Heart left ventricle (tissue), 13 donors: Measurements from ENCODE around the gene PGP.

Source experiments
- POLR2A ChIP-seq, 2 donors: fragments of 450-650 bp; IDR thresholded peaks; one replicate each; pipeline ENCODE4 v1.6.1; 2017; ENCODE audit warnings: antibody characterized with exemption in 2 of 2, mild to moderate bottlenecking in 2 of 2, moderate library complexity in 2 of 2
- TF ChIP-seq, protein P1 (sequence below), 12 donors: fragments of 200-600 bp; sonication (generic) in 4 of 12; IDR thresholded peaks; one replicate each; pipeline versions ENCODE4 v1.5.0 to v1.8.0; 2018 to 2022; ENCODE audit warnings: antibody characterized with exemption in 12 of 12, mild to moderate bottlenecking in 5 of 12
- donor health status: ischemic (EF 13 %, LVEDD 7.1; RV severe dilation, severe dysfunction).
- donor health status: DM: no; HTN: yes; CAD: no.
- donor health status: DM: no; HTN: no; CAD: no.
- donor health status: ischemic (EF 25% LVEDD 6.9; RV normal size, moderate dysfunction).
- donor health status: ischemic (EF 25% LVEDD 5.7; RV mildly dilated, moderate dysfunction).
- donor health status: ischemic (EF 35%, LVEDD 5.7; RV mildly dilated, moderate dysfunction).
- donor health status: nonischemic (EF 11% LVEDD 7.7; RV severe dilation, severe dysfunction).
- donor health status: DM: yes; HTN: yes; CAD: no.
- donor health status: PGD.
- donor health status: ischemic (EF 29% LVEDD 5.4; RV normal size, mild dysfunction).
- donor health status: nonischemic (EF 23%, LVEDD 6.1; RV moderate dilation, normal function).

GRCh38 chr16:2177561-2177960 is 37.1 kb downstream of the PGP start:
- TF ChIP-seq, protein P1, sequence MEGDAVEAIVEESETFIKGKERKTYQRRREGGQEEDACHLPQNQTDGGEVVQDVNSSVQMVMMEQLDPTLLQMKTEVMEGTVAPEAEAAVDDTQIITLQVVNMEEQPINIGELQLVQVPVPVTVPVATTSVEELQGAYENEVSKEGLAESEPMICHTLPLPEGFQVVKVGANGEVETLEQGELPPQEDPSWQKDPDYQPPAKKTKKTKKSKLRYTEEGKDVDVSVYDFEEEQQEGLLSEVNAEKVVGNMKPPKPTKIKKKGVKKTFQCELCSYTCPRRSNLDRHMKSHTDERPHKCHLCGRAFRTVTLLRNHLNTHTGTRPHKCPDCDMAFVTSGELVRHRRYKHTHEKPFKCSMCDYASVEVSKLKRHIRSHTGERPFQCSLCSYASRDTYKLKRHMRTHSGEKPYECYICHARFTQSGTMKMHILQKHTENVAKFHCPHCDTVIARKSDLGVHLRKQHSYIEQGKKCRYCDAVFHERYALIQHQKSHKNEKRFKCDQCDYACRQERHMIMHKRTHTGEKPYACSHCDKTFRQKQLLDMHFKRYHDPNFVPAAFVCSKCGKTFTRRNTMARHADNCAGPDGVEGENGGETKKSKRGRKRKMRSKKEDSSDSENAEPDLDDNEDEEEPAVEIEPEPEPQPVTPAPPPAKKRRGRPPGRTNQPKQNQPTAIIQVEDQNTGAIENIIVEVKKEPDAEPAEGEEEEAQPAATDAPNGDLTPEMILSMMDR (IDR thresholded peaks at IDR 0.05) = no peak
- no peak for TF ChIP-seq POLR2A (IDR thresholded peaks at IDR 0.05)
